Type B pancreatic cell (in vitro differentiated cells): ENCODE data around the gene NAPG. TPM values are rescaled to one million over a fixed set of nuclear protein-coding genes. Genes with fewer than 3 reads are reported as not detected.

ENCODE experiments used
- DNase-seq: peaks from one replicate; pipeline ENCODE4 v3.0.0; 2021; ENCODE audit warnings: mixed read lengths; ENCODE audit not compliant: unreplicated experiment; ENCODE audit errors: extremely low spot score
- H3K27ac Mint-ChIP-seq: 2 replicates; pipeline ENCODE4 v1.8.0; 2021; ENCODE audit warnings: mild to moderate bottlenecking, mixed read lengths
- H3K27me3 Mint-ChIP-seq: 2 replicates; pipeline ENCODE4 v1.8.0; 2021; ENCODE audit warnings: mixed read lengths
- H3K36me3 Mint-ChIP-seq: 2 replicates; pipeline ENCODE4 v1.8.0; 2021; ENCODE audit warnings: mixed read lengths
- H3K4me1 Mint-ChIP-seq: one replicate; pipeline ENCODE4 v1.8.0; 2021; ENCODE audit warnings: mixed read lengths; ENCODE audit not compliant: unreplicated experiment
- H3K4me3 Mint-ChIP-seq: 2 replicates; pipeline ENCODE4 v1.8.0; 2021; ENCODE audit warnings: mild to moderate bottlenecking, mixed read lengths
- H3K9me3 Mint-ChIP-seq: 2 replicates; pipeline ENCODE4 v1.8.0; 2021; ENCODE audit warnings: mixed read lengths
- CTCF ChIP-seq: fragments of 200-600 bp; sonication (generic); conservative IDR thresholded peaks from 2 replicates; pipeline ENCODE4 v1.5.0; 2021; ENCODE audit warnings: antibody characterized with exemption, mild to moderate bottlenecking
- total RNA-seq: library from RNA; stranded (reverse); gene quantifications from 2 replicates; pipeline ENCODE4 v1.2.1, GENCODE V29; 2021; ENCODE audit warnings: low replicate concordance

NAPG gene
- total RNA-seq, 1 donor from 2014 or later = 22.7 TPM

- Mint-ChIP-seq H3K27ac (no peak overlapping the region), H3K9me3 (peaks cover 7% of the 10 kb centered on the region), H3K4me1 (peaks cover 24% of the 10 kb centered on the region), H3K27me3 (no peaks in the 10 kb centered on the region), H3K4me3 (no peak overlapping the region), H3K36me3 (no peaks in the 10 kb centered on the region)
- no peak for DNase-seq
- no peak for TF ChIP-seq CTCF
These were observed 11.2 kb upstream of the NAPG start for GRCh38 chr18:10514601-10515000.

- Mint-ChIP-seq H3K27ac (no peak overlapping the region), H3K9me3 (peaks cover 7% of the 10 kb centered on the region), H3K4me1 (peaks cover 31% of the 10 kb centered on the region), H3K36me3 (no peaks in the 10 kb centered on the region), H3K27me3 (no peaks in the 10 kb centered on the region), H3K4me3 (no peak overlapping the region)
- no peak for DNase-seq
- no peak for TF ChIP-seq CTCF
These were observed 10.4 kb upstream of the NAPG start for GRCh38 chr18:10515456-10515855.

- H3K36me3 Mint-ChIP-seq = no peaks in the 10 kb centered on the region
- H3K27ac Mint-ChIP-seq = no peak overlapping the region
- H3K4me3 Mint-ChIP-seq = no peak overlapping the region
- no peak for TF ChIP-seq CTCF
- peaks cover 31% of the 10 kb centered on the region for H3K4me1 Mint-ChIP-seq
- H3K9me3 Mint-ChIP-seq = peaks cover 7% of the 10 kb centered on the region
- H3K27me3 Mint-ChIP-seq = no peaks in the 10 kb centered on the region
- no peak for DNase-seq
These were observed 9.7 kb upstream of the NAPG start for GRCh38 chr18:10516078-10516477.

- Mint-ChIP-seq H3K4me1 (peaks cover 31% of the 10 kb centered on the region), H3K27me3 (no peaks in the 10 kb centered on the region), H3K27ac (peak overlapping the region; percentile 27), H3K36me3 (no peaks in the 10 kb centered on the region), H3K9me3 (peaks cover 7% of the 10 kb centered on the region), H3K4me3 (no peak overlapping the region)
- TF ChIP-seq CTCF = peak; percentile 59
- DNase-seq = no peak
These were observed 7.1 kb upstream of the NAPG start for GRCh38 chr18:10518595-10519255.

- H3K4me1 Mint-ChIP-seq = peaks cover 28% of the 10 kb centered on the region
- H3K9me3 Mint-ChIP-seq = peaks cover 7% of the 10 kb centered on the region
- H3K4me3 Mint-ChIP-seq = no peak overlapping the region
- no peaks in the 10 kb centered on the region for H3K36me3 Mint-ChIP-seq
- DNase-seq = no peak
- no peak overlapping the region for H3K27ac Mint-ChIP-seq
- TF ChIP-seq CTCF = no peak
- H3K27me3 Mint-ChIP-seq = no peaks in the 10 kb centered on the region
These were observed 6.5 kb upstream of the NAPG start for GRCh38 chr18:10519366-10519765.
